HG02798 (cell line): ENCODE measurements around the gene DCTPP1.
"Not testable (repeated sequence)": the region's sequence is repeated elsewhere in the genome, so short reads cannot be mapped to it uniquely, and the experiment has no call there.

Source experiments
- ATAC-seq: cut with Tn5 transposase; IDR thresholded peaks from one replicate; pipeline ENCODE4 v1.9.1; 2021; ENCODE audit warnings: mild to moderate bottlenecking; ENCODE audit not compliant: unreplicated experiment, poor library complexity

Gene DCTPP1

DNA sequence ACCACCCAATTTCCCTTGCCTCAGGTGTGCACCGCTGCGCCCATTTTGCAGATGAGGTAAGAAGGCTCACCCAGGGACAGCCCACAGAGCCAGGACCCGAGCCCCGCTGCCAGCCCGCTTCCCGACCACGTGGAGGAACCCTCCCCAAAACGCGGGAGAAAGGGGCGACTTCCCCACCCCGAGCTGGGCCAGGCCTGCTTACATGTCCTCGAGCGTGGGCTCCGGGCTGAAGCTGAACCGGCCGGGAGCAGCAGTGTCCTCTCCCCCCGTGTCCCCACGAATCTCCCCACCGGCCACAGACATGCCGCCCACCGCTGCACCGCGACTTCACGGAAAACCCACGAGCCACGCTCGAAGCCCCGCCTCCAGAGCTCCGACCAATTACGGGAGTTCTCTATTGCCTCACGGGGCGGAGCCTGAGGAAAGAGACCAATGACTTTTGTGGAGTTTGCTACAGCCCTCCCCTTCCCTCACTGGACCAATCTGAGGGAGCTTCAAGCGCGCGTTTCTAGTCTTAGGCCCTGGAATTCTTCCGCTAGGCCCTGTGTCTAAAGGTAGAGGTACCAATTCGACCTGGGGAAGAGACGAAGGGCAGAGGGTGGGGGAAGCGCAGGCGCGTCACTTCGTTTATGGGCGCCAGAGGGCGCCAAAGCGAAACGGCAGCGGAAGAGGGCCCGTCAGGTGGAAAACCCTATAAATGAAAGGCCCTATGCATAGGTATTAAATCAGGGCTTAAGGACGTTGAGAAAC lies at the start of gene DCTPP1:
DCTPP1 (minus strand) TSS at position 353 of the 750 bp plus-strand sequence; CDS start at position 303, 50 bp downstream.
- peak; percentile 97 for ATAC-seq

DNA sequence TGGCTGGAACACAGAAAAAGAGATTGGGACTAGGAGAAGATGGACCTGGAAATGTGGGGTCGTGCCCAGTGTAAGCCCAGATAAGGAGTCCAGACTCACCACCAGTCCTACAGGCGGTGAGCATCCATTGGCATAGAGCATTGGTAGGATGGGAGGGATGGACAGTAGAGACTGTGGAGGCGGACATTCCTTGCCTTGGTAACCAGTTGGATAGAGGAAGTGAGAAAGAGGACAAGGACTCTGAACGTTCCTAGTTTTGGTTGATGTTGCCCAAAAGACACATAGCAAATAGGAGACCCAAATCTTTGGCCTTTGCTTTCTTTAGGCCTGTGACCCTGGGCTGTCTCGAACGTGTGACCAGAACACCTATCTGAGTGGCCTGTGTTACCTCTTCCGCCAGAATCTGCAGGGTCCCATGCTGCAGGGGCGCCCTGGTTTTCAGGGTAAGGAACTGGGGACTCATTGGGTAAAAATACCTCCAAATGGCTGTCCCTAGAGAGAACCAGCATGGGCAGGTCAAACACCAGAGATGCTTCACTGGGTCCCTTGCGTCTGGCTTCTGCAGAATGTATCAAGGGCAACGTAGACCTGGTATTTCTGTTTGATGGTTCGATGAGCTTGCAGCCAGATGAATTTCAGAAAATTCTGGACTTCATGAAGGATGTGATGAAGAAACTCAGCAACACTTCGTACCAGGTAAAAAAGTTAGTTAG lies 49.1 kb upstream of the DCTPP1 start:
- ATAC-seq: no peak

DNA sequence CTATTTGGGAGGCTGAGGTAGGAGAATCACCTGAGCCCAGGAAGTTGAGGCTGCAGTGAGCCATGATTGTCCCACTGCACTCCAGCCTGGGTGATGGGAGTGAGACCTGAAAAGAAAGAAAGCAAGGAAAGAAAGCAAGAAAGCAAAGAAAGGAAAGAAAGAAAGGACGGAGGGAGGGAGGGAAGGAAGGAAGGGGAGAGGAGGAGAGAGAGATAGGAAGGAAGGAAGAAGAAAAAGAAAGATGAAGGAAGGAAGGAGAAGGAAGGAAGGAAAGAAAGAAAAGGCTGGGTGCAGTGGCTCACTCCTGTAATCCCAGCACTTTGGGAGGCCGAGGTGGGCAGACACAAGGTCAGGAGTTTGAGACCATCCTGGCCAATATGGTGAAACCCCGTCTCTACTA lies 47.9 kb upstream of the DCTPP1 start:
- not testable (repeated sequence) for ATAC-seq

DNA sequence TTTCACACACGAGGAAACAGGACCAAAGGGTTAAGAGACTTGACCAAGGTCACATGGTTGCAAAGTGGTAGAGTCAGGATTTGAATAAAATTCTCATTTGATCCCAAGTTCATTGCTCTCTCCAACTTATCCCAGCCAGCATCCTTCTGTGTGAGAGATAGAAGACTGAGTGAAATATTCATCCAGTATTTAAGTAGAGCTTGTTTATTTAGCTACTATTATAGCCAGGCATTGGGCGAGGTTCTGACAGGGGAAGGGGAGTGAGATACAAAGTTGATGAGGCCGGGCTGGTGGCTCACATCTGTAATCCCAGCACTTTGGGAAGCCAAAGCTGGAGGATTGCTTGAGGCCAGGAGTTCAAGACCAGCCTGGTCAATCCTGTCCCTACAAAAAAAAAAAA lies 47.2 kb upstream of the DCTPP1 start:
- no peak for ATAC-seq

DNA sequence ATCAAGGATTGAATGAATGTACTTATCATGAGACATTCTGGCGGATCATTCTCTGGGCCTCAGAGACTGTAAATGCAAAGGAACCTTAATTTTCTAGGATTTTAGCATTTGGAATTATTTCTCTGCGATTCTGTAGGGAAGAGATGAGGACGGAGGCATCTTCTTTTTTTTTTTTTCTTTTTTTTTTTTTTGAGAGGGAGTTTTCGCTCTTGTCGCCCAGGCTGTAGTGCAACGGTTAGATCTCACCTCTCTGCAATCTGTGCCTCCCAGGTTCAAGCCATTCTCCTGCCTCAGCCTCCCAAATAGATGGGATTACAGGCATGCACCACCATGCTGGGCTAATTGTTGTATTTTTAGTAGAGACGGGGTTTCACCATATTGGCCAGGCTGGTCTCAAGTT lies 44.9 kb upstream of the DCTPP1 start:
- ATAC-seq: no peak

DNA sequence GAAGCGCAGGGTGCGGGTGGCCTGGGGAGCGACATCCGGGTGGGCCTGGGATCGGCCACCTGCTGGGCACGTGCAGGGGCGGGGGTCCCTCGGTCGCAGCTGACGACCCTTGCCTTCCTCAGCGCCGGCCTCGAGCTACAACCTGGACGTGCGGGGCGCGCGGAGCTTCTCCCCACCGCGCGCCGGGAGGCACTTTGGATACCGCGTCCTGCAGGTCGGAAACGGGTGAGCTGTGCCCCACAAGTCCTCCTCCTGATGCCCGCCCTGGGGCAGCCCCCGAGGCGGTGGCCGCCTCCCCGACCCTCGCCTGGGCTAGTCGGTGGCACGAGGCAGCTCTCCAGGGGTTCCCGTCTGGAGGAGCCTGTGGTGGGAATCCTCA lies 44.2 kb upstream of the DCTPP1 start:
- ATAC-seq: no peak

DNA sequence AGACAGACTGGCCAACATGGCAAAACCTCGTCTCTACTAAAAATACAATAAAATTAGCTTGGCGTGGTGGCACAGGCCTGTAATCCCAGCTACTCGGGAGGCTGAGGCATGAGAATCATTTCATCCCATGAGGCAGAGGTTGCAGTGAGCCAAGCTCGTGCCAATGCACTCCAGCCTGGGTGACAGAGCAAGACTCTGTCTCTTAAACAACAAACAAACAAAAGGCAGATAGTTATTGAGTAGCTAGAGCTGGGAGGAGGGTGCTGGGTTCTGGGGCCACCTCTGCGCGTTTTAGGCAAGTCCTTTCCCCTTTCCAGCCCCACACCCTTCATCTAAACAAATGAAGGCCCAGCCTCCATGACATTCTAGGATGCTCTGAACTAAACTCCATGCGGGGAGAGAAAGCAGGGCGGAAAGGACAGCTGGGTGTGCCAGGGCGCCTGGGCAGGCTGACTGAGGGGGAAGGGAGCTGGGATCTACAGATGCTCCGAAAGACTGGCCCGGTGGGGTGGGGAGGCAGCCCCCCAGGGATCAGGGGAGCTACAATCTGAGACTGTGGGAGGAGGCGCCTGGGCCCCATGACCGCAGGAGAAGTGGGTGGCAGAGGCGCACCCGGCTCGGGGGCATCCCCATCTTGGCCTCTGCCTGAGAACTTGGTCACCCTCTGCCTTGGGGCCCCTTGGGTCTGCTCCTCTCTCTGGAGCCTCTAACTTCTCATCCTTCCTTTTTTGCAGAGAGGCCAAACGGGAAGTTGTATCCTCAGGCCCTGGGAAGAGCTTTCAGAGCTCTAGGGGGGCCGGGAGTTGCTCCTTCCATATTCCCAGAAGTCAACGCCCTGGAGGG lies 43.6 kb upstream of the DCTPP1 start:
- ATAC-seq: no peak

DNA sequence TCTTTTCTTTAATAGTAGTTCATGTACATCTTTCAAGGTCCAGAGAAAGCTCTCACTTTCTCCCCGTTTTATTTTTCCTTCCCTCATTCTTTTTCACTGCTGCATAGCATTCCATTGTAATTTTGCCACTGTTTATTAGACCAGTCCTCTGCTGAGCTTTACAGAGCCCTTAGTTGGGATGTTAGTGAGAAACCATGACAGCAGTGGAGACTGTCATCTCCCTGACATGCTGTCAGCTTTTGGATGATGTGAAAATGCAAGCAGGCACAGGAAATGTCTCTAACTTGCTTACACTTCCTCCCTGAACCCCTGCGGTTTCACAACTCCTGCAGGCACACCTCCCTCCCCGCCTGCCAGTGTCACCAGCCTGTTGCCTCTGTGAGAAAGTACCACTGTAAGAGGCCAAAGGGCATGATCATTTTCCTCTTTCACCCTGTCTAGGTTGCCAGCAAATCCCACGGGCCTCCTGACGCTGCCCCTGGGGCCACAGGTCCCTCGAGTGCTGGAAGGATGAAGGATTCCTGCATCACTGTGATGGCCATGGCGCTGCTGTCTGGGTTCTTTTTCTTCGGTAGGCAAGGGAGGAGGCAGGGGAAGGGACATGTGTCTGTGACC lies 42.6 kb upstream of the DCTPP1 start, which contains the start of gene ITGAL:
ITGAL (plus strand) TSS at position 415 of the 615 bp plus-strand sequence; CDS start at position 511, 96 bp downstream.
- ATAC-seq: peak; percentile 59

DNA sequence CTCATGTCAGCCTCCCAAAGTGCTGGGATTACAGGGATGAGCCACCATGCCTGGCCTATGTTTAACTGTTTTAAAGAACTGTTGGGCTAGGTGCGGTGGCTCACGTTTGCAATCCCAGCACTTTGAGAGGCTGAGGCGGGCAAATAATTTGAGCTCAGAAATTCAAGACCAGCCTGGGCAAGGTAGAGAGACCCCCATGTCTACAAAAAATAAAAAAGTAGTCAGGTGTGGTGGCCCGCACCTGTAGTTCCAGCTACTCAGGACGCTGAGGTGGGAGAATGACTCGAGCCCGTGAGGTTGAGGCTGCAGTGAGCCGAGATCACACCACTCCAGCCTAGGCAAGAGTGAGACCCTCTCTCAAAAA lies 40.8 kb upstream of the DCTPP1 start:
- ATAC-seq: peak; percentile 9

DNA sequence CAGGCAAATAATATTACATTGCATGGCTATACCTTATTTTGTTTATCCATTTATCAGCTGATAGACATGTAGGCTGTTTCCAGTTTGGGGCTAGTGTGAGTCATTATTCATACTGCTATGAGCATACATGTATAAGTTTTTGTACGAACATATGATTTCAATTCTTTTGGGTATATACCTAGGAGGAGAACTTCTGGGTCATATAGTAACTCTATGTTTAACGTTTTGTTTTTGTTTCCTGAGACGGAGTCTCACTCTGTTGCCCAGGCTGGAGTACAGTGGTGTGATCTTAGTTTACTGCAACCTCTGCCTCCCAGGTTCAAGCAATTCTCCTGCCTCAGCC lies 40.3 kb upstream of the DCTPP1 start:
- no peak for ATAC-seq

DNA sequence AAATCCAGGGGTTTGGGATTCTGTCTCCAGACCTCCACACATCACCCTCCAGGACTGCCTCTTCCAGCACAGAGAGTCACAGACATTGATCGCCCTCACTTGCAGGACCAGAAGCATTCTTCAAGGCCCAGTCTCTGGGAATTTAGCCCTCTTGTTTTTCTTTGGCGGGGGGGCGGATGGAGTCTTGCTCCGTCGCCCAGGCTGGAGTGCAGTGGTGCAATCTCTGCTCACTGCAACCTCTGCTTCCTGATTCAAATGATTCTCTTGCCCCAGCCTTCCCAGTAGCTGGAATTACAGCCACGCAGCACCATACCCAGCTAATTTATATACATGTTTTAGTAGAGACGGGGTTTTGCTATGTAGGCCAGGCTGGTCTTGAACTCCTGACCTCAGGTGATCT lies 34.2 kb upstream of the DCTPP1 start:
- ATAC-seq: no peak

DNA sequence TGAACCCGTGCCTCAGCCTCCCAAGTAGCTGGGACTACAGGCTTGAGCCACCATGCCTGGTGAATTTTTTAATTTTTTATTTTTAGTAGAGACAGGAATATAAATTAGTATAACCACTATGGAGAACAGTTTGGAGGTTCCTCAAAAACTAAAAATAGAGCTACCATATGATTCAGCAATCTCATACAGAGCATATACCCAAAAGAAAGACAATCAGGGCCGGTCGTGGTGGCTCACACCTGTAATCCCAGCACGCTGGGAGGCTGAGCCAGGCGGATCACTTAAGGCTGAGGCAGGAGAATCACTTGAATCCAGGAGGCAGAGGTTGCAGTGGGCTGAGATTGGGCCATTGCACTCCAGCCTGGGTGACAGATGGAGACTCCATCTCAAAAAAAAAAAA lies 31.6 kb upstream of the DCTPP1 start:
- not testable (repeated sequence) for ATAC-seq

DNA sequence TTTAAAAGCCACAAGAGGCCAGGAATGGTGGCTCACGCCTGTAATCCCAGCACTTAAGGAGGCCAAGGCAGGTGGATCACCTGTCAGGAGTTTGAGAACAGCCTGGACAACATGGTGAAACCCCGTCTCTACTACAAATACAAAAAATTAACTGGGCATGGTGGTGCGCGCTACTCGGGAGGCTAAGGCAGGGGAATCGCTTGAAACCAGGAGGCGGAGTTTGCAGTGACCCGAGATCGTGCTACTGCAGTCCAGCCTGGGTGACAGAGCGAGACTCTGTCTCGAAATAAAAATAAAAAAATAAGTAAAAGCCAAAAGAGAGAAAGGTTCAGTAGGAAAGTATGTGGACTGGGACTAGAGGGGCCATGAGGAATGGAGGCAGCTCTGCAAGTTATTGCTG lies 29.6 kb upstream of the DCTPP1 start:
- no peak for ATAC-seq

DNA sequence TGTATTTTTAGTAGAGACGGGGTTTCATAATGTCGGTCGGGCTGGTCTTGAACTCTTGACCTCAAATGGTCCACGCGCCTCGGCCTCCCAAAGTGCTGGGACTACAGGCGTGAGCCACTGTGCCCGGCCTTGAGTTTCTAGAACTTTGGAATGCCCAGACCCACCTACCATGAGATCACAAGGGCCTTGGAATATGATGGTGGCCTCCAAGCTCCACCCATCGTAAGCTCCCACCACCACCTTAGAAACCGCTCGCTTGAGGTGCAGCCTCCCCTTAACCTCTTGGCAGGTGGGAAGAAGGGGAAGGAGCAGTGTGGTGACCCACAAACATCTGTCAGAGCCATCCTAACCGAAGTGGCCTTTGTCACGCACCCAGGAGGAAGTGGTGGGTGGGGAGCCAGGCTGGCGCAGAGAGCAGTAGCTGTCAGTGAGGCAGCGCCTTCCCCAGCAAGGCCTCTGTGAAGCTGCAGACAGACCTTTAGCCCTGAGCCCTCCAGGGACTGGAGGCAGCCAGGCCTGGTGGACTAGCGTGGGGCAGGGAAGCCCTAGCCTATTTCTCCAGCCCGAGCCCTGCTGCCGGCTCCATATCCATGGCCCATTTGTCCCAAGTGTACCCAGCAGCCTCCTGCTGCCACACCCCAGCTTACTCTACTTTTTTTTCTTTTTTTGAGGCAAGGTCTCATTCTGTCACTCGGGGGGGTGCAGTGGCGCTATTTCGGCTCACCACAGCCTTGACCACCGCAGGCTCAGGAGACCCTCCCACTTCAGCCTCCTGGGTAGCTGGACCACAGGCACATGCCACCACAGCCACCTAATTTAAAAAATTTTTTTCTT lies 28.9 kb upstream of the DCTPP1 start:
- ATAC-seq: peak; percentile 85

DNA sequence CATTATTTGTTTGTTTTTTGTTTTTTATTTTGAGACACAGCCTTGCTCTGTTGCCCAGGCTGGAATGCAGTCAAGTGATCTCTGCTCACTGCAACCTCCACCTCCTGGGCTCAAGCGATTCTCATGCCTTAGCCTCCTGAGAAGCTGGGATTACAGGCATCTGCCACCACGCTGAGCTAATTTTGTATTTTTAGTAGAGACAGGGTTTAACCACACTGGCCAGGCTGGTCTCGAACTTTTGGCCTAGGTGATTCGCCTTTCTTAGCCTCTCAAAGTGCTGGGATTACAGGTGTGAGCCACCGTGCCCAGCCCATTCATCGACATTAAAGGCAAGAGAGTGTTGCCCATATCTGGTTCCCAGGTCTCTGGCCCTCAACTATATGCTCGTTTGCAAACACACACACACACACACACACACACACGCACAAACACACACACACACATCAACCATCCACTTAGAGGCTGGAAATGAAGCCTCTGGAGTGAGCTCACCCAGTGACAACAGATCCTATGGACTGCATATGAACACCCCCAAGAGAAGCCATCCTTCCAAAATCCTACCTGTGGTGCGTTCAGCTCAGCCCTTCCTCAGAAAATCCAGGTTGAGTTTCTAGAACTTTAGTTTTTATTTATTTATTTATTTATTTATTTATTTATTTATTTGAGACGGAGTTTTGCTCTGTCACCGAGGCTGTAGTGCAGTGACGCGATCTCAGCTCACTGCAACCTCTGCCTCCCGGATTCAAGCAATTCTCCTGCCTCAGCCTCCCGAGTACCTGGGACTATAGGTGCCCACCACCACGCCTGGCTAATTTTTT lies 28.1 kb upstream of the DCTPP1 start:
- ATAC-seq: no peak

DNA sequence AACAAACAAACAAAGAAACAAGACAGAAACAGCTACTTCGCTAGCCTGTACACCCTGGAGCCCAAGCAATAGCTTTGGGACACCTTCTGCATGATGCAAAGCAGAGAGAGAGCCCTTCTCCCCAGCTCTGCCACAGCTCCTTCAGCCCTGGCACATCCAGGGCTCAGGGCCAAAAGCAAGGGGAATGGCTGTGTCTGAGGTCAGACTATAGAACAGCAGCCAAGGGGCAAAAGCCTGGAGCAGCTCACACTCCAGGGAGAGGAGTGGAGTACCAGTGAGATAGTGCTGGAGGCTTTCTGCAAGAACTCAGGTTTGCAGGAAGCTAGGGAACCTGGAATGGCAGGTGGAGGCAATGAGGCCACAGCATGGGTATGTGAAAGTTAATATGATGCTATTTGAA lies 27.4 kb upstream of the DCTPP1 start:
- no peak for ATAC-seq

DNA sequence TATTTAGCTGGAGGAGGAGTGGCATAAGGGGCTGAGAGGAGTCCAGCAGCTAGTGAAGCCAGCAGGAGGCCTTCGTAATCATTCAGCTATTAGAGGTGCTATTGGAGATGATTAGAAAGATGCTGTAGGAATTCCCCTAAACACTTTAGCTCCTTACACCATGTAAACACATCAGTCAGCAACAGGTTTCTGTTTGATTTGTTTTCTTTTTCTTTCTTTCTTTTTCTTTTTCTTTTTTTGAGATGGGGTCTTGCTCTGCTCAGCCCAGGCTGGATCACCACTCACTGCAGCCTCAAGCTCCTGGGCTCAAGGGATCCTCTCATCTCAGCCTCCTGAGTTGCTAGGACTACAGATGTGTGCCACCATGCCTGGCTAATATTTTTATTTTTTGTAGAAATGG lies 26.5 kb upstream of the DCTPP1 start:
- no peak for ATAC-seq

DNA sequence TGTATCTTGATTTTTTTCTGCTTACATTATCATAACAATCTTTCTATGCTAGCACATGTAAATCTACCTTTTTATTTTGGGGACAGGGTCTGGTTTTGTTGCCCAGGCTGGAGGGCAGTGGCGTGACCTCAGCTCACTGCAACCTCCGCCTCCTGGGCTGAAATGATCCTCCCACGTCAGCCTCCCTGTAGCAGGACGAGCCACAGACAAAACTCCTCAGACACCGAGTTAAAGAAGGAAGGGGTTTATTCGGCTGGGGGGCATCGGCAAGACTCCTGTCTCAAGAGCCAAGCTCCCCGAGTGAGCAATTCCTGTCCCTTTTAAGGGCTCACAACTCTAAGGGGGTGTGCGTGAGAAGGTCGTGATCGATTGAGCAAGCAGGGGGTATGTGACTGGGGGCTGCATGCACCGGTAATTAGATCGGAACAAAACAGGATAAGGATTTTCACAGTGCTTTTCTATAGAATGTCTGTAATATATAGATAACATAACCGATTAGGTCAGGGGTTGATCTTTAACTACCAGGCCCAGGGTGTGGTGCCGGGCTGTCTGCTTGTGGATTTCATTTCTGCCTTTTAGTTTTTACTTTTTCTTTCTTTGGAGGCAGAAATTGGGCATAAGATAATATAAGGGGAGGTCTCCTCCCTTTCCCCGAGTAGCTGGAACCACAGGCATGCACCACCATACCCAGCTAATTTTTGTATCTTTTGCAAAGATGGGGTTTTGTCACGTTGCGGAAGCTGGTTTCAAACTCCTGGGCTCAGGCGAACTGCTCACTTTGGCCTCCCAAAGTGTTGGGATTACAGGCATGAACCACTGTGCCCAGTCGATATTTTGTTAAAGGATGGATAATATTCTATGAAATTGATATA lies 23.1 kb upstream of the DCTPP1 start:
- ATAC-seq: not testable (repeated sequence)
